GM21619 (cell line): ENCODE results near the gene MVK.

Source experiments
- ATAC-seq: cut with Tn5 transposase; IDR thresholded peaks from one replicate; pipeline ENCODE4 v1.9.1; 2021; ENCODE audit not compliant: unreplicated experiment

The MVK gene

DNA sequence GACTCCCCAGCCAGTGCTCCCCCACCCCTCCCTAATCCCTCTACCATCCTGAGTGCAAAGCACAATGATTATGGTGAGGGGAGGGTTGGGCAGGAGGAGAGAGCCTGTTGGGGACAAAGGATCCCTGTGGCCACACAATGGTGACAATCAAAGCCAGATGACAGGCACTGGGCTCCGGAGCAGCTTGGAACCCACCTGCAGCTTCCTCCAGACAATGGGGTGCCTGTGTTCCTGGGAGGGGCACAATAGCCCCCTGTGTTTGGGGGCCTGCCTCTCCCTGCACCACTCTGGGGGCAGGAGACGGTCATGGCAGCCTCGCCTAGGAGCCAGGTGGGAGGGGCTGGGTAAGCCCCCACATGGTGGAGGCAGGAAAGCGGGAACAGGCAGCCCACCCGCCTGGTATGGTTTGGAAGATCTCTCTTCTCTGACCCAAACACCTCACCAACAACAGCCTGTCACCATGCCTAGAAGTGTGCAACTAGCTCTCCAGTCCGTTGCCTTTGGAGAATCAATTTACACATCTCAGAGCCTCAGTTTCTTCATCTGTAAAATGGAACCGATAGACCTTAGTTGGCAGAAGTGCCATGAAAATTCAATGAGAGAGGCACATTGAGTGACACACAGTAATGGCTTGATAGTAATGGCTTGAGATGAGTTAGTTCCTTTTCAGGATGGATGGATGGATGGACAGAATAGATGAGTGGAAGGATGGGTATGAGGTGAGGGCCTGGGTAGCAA, 53.0 kb downstream of the MVK start:
- ATAC-seq, result no peak

DNA sequence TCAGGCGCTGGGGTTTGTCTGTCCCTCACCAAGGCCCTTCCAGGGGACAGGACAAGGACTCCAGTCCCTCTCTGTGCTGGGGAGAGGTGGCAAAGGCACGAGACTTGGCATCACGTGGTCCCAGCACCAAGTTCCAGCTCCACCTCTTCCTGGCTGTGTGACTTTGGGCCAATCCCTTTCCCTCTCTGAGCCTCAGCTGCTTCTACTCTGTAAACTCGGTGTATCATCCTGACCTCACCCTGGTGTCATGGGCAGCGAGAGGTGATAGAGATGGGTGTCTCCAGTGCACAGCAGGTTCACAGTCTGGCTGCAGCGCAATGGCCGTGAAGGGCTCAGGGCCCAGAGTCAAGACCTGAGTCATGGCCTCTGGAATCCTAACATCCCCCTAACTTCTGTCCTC, 54.0 kb downstream of the MVK start:
- no peak for ATAC-seq

DNA sequence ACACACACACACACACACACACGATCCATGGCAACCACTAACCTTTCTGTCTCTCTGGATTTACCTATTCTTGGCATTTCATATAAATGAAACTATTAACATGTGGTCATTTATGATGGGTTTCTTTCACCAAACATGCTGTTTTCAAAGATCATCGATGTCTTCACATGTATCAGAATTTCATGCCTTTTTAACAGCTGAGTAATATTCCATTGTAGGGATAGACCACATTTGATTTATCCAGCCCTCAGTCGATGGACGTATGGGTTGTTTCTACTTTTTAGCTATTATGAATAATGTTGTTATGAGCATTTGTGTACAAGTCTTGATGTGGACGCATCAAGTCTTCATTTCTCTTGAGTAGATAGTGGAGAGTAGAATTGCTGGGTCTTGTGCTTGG, 56.5 kb downstream of the MVK start:
- no peak for ATAC-seq

DNA sequence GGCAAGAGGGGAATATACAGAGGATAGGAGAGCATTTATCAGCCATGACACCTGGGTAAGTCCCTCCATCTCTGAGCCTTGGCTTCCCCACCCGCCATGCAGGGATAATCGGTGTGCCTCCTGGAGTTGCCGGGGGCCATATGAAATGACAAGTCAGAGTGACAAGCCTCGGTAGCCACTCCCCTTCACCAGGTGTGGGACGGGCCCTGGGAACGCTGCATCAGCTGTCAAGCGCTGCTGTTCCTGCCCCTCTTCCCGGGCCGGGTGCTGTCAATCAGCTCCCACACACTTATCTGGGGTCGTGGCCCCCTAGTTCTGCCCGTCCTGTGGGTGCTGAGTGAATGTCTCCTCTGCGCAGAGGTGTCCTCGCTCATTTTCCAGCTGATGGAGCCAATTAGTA, 57.2 kb downstream of the MVK start:
- no peak for ATAC-seq

DNA sequence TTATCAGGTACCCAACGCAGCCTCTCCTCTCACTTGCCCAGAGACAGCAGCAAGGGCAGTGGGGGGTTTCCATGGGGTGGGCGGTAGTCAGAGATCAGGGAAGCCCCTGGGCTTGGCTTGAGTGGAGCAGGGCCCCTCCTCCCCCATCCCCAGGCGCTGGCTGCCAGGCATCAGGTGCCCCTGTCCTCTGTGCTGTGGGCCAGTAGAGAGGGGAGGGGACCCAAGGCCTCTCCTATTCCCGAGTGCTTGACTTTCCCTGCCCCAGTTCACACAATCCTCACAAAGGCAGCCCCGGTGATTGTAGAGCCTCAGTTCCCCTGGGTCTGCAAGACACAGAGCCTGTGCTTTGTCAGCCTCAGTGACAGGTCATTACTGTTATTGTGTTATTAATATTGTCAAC, 57.7 kb downstream of the MVK start:
- ATAC-seq, result no peak

DNA sequence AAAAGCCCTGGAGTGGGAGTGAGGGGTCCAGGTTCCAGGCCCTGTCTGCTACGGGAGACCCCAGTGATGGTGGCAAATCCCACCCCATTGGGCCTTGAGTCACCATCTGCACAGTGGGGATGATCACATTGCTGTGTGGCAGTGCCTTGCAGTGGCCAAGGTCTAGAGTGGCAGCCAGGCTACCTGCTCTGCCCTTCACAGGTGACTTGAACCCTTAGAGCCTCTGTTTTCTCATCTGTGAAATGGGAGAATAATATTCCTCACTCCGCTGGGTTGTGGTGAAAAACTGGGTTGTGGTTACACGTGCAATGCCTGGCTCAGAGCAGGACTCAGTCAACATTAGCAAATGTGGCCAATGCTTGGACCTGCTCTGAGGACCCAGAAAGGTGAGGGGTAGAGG, 58.2 kb downstream of the MVK start:
- no peak for ATAC-seq

DNA sequence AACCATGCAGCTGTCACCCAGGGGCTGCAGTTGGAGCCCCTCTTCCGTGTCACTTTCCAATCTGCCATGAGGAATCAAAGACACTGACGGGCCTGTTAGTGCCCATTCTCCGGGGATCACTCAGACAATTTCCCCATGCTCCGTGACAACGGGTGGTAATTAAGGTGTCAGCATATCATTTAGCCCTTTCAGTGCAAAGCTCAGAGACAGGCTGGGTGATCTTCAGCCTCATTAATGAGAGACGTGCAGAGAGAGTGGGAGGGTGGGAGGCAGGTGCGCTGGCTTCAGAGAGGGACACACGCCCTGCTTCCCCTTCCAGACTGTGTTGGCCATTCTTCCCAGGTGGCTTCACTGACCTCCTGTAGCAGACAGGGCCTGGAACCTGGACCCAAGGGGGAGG, 58.7 kb downstream of the MVK start:
- ATAC-seq, result no peak

DNA sequence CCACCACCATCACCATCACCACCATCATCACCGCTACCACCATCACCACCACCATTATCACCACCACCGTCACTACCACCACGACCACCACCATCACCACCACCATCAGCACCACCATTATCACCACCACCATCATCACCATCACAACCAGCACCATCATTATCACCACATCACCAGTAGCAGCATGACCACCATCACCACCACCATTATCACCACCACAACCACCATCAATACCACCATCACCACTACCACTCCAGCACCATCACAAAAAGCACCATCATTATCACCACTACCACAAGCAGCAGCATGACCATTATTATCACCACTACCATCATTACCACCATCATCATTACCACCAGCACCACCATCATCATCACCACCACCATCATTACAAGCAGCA, 62.1 kb downstream of the MVK start:
- ATAC-seq, result no peak

DNA sequence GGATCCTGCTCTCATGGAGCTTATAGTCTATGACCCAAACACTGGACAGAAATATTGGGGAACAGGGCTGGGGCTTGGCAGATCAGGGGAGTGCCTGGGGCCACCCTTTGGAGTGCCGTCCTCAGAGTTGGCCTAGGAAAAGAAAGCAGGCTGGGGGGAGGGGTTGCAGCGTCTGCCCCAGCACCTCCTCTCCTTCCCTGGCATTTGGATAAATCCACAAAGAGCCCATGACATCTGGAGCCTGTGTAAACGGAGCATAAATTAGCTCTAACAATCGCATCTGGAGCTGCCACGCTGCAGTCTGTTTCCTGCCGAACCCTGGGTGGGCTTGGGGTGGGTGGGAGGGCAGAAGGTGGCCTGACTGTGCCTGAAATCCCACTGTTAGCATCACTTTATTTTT, 63.8 kb downstream of the MVK start:
- ATAC-seq, result no peak

DNA sequence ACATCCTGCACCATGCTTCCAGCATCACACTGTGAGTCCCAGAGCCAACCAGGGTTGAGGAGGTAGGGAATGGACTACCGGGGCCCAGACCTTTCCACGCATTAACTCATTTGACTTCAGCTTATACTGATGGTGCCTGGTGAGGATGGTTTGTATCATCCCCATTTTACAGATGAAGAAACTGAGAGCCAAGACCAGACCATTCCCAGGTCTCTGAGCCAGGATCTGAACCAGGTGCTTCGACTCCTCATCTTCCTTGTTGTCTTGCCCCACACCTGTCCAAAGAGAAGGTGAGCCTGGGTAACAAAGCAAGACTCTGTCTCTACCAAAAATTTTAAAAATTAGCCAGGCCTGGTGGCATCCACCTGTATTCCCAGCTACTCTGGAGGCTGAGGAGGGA, 64.4 kb downstream of the MVK start:
- no peak for ATAC-seq

DNA sequence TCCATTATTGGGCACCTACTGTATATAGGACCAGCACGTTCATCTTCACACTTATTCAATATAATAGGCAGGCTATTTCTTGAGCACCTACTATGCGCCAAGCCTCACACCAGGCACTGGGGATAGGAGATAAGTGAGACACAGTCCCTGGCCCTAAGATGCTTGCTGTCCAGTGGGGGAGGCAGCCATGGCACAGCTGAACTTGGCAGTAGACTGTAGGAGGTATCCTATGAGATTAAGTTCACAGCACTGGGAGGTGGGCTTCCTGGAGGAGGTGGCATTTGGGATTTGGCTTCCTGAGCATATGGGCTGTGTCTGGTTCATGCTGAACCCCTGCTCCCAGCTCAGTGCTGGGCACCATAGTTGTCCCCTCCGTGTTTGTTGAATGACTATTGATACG, 65.1 kb downstream of the MVK start:
- ATAC-seq, result no peak

DNA sequence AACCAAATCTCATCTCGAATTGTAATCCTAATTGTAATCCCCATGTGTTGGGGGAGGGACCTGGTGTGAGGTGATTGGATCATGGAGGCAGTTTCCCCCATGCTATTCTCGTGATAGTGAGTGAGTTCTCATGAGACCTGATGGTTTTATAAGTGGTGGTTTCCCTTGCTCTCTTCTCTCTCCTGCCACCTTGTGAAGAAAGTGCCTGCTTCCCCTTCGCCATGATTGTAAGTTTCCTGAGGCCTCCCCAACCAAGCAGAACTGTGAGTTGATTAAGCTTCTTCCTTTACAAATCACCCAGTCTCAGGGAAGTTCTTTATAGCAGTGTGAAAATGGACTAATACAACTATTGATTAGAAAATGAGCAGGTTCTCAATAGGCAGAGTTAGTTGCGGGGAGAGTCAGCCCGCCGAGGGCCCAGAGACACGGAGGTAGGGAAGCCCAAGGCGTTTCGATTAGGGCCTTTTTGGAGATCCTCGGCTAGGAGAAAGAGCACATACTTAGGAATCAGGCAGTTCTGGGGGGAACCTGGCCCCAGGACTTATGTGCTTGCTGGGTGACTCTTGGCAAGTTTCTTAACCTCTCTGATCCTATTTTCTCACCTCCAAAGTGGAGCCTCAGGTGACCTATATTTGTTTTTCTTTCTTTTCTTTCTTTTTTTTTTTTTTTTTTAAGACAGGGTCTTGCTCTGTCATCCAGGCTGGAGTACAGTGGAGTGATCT, 65.7 kb downstream of the MVK start:
- no peak for ATAC-seq

DNA sequence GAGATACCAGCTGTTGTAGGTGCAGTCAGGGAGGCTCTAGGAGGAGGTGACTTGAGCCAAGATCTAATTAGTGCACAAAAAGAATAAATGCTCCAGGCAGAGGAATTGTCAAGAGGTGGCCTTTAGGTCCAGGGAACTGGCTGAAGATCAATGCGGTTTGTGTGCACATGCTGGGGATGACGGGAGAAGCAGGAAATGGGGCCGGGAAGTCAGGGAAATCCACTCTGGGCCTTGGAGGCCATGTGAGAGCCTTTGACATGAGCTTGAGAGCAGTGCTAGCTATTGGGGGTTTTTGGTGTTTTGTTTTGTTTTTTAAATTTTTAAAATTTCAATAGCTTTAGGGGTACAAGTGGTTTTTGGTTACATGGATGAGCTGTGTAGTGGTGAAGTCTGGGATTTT, 67.4 kb downstream of the MVK start:
- ATAC-seq, result no peak

DNA sequence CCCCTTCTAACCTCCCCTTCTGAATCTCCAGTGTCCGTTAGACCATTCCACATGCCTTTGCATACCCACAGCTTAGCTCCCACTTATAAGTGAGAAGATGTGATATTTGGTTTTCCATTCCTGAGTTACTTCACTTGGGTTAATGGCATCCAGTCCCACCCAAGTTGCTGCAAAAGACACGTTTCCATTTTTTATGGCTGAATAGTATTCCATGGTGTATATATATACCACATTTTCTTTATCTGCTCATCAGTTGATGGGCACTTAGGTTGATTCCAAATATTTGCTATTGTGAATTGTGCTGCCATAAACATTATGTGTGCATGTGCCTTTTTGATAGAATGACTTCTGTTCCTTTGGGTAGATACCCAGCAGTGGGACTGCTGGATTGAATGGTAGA, 67.8 kb downstream of the MVK start:
- no peak for ATAC-seq

DNA sequence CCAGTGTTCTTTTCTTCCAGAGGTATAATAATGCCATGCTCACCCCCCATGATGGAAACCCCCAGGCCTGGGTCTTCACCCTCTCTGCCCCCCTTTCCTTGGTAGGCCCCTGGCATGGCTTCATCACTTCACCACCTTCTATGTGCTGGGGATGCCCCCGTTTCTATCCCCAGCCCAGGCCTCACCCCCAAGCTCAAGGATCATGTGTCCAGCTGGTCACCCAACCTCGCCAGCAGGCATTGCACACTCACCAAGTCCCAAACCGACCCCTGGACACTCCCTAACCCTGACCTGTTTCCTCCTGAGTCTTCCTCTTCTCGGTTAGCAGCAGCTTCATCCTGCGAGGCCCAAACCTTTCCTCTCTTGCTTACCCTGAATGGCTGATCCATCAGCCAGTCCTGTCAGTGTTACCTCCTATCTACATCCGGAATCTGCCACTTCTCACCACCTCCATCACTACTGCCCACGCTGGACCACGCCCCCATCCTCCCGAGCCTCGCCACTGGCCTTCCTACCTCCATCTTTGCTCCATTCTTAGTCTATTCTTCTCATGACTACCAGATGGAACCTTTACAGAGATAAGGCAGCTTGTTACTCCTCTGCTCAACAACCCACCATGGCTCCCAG, 69.0 kb downstream of the MVK start:
- ATAC-seq, result no peak

DNA sequence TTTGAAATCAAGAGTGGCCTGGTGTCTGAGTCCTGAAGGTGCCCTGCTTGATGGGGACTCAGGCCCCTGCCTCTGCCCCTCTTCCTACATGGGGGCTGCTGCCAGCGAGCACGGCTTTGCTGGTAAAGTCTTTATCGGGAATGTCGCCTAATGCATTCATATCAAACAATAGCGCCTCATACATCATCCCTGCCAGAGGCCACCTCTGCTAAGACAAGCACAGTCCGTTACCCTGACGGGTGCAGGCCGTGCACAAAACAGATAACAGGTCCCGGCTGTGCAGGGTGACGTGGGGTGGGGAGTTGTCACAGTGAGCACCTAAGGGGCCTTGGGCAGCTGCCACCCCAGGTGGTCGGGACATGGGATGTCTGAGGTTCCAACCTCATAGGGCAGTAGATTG, 71.6 kb downstream of the MVK start:
- ATAC-seq, result no peak

DNA sequence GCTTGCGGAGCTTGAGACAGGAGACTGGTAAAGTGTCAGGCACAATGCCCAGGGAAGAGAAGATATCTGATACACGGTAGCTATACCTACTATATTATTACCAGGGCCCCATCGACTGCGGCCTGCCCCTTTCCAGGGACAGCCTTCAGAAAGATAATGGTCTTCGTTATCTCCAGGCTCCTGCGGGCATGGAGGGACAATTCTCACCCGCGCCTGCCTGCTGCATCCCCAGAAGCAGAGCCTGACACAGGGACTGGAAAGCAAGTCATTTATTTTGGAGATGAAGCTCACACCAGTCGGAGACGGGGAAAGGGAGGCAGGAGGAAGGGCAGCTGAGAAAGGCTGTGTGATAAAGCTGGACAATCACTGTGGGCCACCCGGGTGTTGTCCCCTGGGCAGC, 72.1 kb downstream of the MVK start:
- no peak for ATAC-seq
